H9 (cell line): ENCODE data around the gene CDH19. TPM values are rescaled to one million over a fixed set of nuclear protein-coding genes. Genes with fewer than 3 reads are reported as not detected.

Source experiments
- DNase-seq: peaks from one replicate; pipeline ENCODE4 v3.0.0-alpha.2; 2017
- H2AFZ ChIP-seq: one replicate; pipeline ENCODE4 v1.6.1; 2013; ENCODE audit warnings: mild to moderate bottlenecking, low read length, control low read depth, moderate library complexity
- H2AK5ac ChIP-seq: 2 replicates; pipeline ENCODE4 v1.6.1; 2013; ENCODE audit warnings: low read length, control low read depth, mixed read lengths; ENCODE audit not compliant: insufficient read length
- H2BK120ac ChIP-seq: one replicate; pipeline ENCODE4 v1.6.1; 2013; ENCODE audit warnings: low read depth, mild to moderate bottlenecking, low read length, control low read depth, inconsistent platforms; ENCODE audit not compliant: poor library complexity, severe bottlenecking
- H2BK12ac ChIP-seq: 2 replicates; pipeline ENCODE4 v1.6.1; 2013; ENCODE audit warnings: low read length, control low read depth, mixed read lengths, low read depth; ENCODE audit not compliant: insufficient read length
- H2BK15ac ChIP-seq: 2 replicates; pipeline ENCODE4 v1.6.1; 2013; ENCODE audit warnings: low read depth, low read length, control low read depth
- H2BK20ac ChIP-seq: one replicate; pipeline ENCODE4 v1.6.1; 2013; ENCODE audit warnings: low read depth, mild to moderate bottlenecking, low read length, control low read depth, inconsistent platforms; ENCODE audit not compliant: poor library complexity, severe bottlenecking
- H2BK5ac ChIP-seq: 2 replicates; pipeline ENCODE4 v1.6.1; 2013; ENCODE audit warnings: low read length, control low read depth, mixed read lengths; ENCODE audit not compliant: insufficient read length
- H3K14ac ChIP-seq: 2 replicates; pipeline ENCODE4 v1.6.1; 2013; ENCODE audit warnings: low read length, control low read depth; ENCODE audit not compliant: insufficient read depth
- H3K18ac ChIP-seq: 2 replicates; pipeline ENCODE4 v1.6.1; 2013; ENCODE audit warnings: low read depth, mild to moderate bottlenecking, mixed read lengths, low read length, control low read depth; ENCODE audit not compliant: insufficient read length
- H3K23ac ChIP-seq: 2 replicates; pipeline ENCODE4 v1.6.1; 2013; ENCODE audit warnings: low read length, control low read depth, mixed read lengths, low read depth; ENCODE audit not compliant: insufficient read length
- H3K23me2 ChIP-seq: 2 replicates; pipeline ENCODE4 v1.6.1; 2013; ENCODE audit warnings: low read depth, mild to moderate bottlenecking, mixed read lengths, low read length, control low read depth; ENCODE audit not compliant: insufficient read length, poor library complexity, severe bottlenecking
- H3K27ac ChIP-seq: 2 replicates; pipeline ENCODE4 v1.5.1; 2013; ENCODE audit warnings: low read length, control low read depth, mixed read lengths, low read depth; ENCODE audit not compliant: insufficient read length
- H3K27me3 ChIP-seq: 2 replicates; pipeline ENCODE4 v1.6.1; 2013; ENCODE audit warnings: low read length, control low read depth, inconsistent platforms; ENCODE audit not compliant: insufficient read depth
- H3K4ac ChIP-seq: 2 replicates; pipeline ENCODE4 v1.6.1; 2013; ENCODE audit warnings: low read depth, mild to moderate bottlenecking, control low read depth, inconsistent platforms, low read length, moderate library complexity
- H3K4me1 ChIP-seq: 2 replicates; pipeline ENCODE4 v1.6.1; 2013; ENCODE audit warnings: low read length, control low read depth, inconsistent platforms; ENCODE audit not compliant: insufficient read depth
- H3K4me2 ChIP-seq: 2 replicates; pipeline ENCODE4 v1.6.1; 2013; ENCODE audit warnings: low read length, control low read depth, mixed read lengths; ENCODE audit not compliant: insufficient read length, insufficient read depth
- H3K56ac ChIP-seq: 2 replicates; pipeline ENCODE4 v1.6.1; 2013; ENCODE audit warnings: low read depth, mild to moderate bottlenecking, mixed read lengths, low read length, control low read depth; ENCODE audit not compliant: insufficient read length
- H3K79me1 ChIP-seq: 2 replicates; pipeline ENCODE4 v1.6.1; 2013; ENCODE audit warnings: low read depth, mild to moderate bottlenecking, moderate library complexity, low read length, control low read depth, inconsistent platforms; ENCODE audit not compliant: insufficient read depth, poor library complexity, severe bottlenecking
- H3K79me2 ChIP-seq: 2 replicates; pipeline ENCODE4 v1.6.1; 2013; ENCODE audit warnings: low read length, control low read depth, inconsistent platforms; ENCODE audit not compliant: insufficient read depth
- H3K9ac ChIP-seq: 2 replicates; pipeline ENCODE4 v1.6.1; 2013; ENCODE audit warnings: low read length, control low read depth, mixed read lengths; ENCODE audit not compliant: insufficient read length; ENCODE audit errors: extremely low read depth
- H3K9me3 ChIP-seq: one replicate; pipeline ENCODE4 v1.6.1; 2013; ENCODE audit warnings: low read depth, low read length, inconsistent platforms; ENCODE audit not compliant: control insufficient read depth
- H3T11ph ChIP-seq: one replicate; pipeline ENCODE4 v1.6.1; 2013; ENCODE audit warnings: mild to moderate bottlenecking, low read length, control low read depth, inconsistent platforms
- H4K20me1 ChIP-seq: one replicate; pipeline ENCODE4 v1.6.1; 2013; ENCODE audit not compliant: control insufficient read depth, insufficient read length, insufficient read depth
- H4K5ac ChIP-seq: 2 replicates; pipeline ENCODE4 v1.6.1; 2013; ENCODE audit warnings: low read depth, mild to moderate bottlenecking, mixed read lengths, low read length, control low read depth; ENCODE audit not compliant: insufficient read length
- H4K8ac ChIP-seq: replicated peaks from 2 replicates; pipeline ENCODE4 v1.6.1; 2013; ENCODE audit warnings: low read length, control low read depth, mixed read lengths, low read depth; ENCODE audit not compliant: insufficient read length
- H4K91ac ChIP-seq: 2 replicates; pipeline ENCODE4 v1.6.1; 2013; ENCODE audit warnings: low read depth, mild to moderate bottlenecking, moderate library complexity, mixed read lengths, low read length, control low read depth; ENCODE audit not compliant: insufficient read length
- H3K27ac Mint-ChIP-seq, 3 experiments: 2 replicates in 2 of 3; 3 replicates in 1 of 3; pipeline ENCODE4 v1.8.0; 2020 to 2021; ENCODE audit warnings: mixed read lengths in 3 of 3, mild to moderate bottlenecking in 1 of 3, moderate library complexity in 1 of 3
- H3K27me3 Mint-ChIP-seq: 2 replicates; pipeline ENCODE4 v1.8.0; 2021; ENCODE audit warnings: low read depth, mild to moderate bottlenecking, moderate library complexity, mixed read lengths
- H3K36me3 Mint-ChIP-seq, 3 experiments: 2 replicates in 2 of 3; 3 replicates in 1 of 3; pipeline ENCODE4 v1.8.0; 2020 to 2021; ENCODE audit warnings: low read depth in 3 of 3, mixed read lengths in 3 of 3; ENCODE audit not compliant: insufficient read depth in 1 of 3
- H3K4me1 Mint-ChIP-seq, 2 experiments: 2 replicates each; pipeline ENCODE4 v1.8.0; 2020; ENCODE audit warnings: mixed read lengths in 2 of 2
- H3K4me3 Mint-ChIP-seq, 2 experiments: 2 replicates in 1 of 2; 3 replicates in 1 of 2; pipeline ENCODE4 v1.8.0; 2020 to 2021; ENCODE audit warnings: mild to moderate bottlenecking in 2 of 2, mixed read lengths in 2 of 2, moderate library complexity in 1 of 2
- H3K9me3 Mint-ChIP-seq, 2 experiments: 2 replicates in 1 of 2; 3 replicates in 1 of 2; pipeline ENCODE4 v1.8.0; 2020; ENCODE audit warnings: mild to moderate bottlenecking in 2 of 2, mixed read lengths in 2 of 2, moderate library complexity in 1 of 2
- CTCF ChIP-seq: fragments of 200-600 bp; sonication (generic); conservative IDR thresholded peaks from 3 replicates; pipeline ENCODE4 v1.8.0; 2021; ENCODE audit warnings: antibody characterized with exemption, mild to moderate bottlenecking
- WGBS: extraction: QIAGEN DNeasy Blood & Tissue Kit; methylation state at CpG from one replicate; pipeline ENCODE4 v1.1.7; 2013; ENCODE audit warnings: missing lambda C conversion rate, low lambda C conversion rate, mixed read lengths; ENCODE audit not compliant: insufficient read length; ENCODE audit errors: extremely low coverage; 5-methylcytosine and 5-hydroxymethylcytosine counted together
- total RNA-seq: library from RNA; stranded (reverse); gene quantifications from 2 replicates; pipeline ENCODE4 v1.2.1, GENCODE V29; 2021

CDH19 gene
- total RNA-seq, 1 experiment from 2014 or later = not detected

- Histone ChIP-seq H3K23ac (no peak overlapping the region), H3K4ac (no peak overlapping the region), H4K5ac (no peak overlapping the region), H3K4me1 (no peaks in the 10 kb centered on the region), H2AK5ac (no peak overlapping the region), H3K9me3 (no peaks in the 10 kb centered on the region), H3K79me1 (no peaks in the 10 kb centered on the region), H3K56ac (no peak overlapping the region), H4K8ac (no peak overlapping the region), H3K14ac (no peak overlapping the region), H3K23me2 (no peaks in the 10 kb centered on the region), H2BK120ac (no peak overlapping the region), H3K18ac (no peak overlapping the region), H3K9ac (no peak overlapping the region), H2BK20ac (no peak overlapping the region), H4K91ac (no peak overlapping the region), H3T11ph (no peak overlapping the region), H3K4me2 (no peak overlapping the region), H2BK5ac (no peak overlapping the region), H3K27me3 (no peaks in the 10 kb centered on the region), H2BK12ac (no peak overlapping the region), H3K79me2 (no peaks in the 10 kb centered on the region), H3K27ac (no peak overlapping the region), H2BK15ac (no peak overlapping the region), H2AFZ (no peak overlapping the region), H4K20me1 (no peaks in the 10 kb centered on the region)
- Mint-ChIP-seq H3K27ac (no peak overlapping the region), H3K9me3 (peaks cover 0 to 4% of the 10 kb centered on the region in 2 experiments; a peak in 1 of 5 replicates), H3K4me3 (no peak overlapping the region), H3K36me3 (no peaks in the 10 kb centered on the region), H3K4me1 (no peaks in the 10 kb centered on the region), H3K27me3 (no peaks in the 10 kb centered on the region)
- TF ChIP-seq CTCF = no peak
- no CpG with 5 or more reads among the region's 6 CpGs for WGBS
- no peak for DNase-seq
These were observed 3.7 kb upstream of the CDH19 start for GRCh38 chr18:66607632-66608031.
